ELR (cell line): ENCODE results near the gene USP11.

Source experiments
- DNase-seq: peaks from one replicate; pipeline ENCODE4 v3.0.0-alpha.2; 2015; ENCODE audit warnings: low read depth

The USP11 gene

DNA sequence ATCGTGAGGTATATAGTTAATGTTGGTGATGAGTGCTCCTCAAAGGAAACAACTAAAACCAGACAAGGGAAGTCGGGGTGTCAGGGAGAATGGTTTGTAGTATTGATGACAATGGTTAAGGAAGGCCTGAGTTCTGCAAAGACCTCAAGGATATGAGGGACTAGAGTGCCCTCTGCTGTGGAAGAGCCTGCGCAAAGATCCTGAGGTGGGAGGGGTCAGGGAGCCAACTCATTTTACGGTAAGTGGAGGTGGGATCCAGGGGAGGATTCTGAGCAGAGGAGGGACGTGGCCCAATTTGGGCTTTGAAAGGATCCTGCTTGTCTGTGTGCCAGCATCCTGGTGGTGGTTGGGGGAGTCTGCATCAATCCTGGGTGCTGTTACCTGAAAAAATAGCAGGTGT lies 27.8 kb upstream of the USP11 start:
- DNase-seq, result no peak

DNA sequence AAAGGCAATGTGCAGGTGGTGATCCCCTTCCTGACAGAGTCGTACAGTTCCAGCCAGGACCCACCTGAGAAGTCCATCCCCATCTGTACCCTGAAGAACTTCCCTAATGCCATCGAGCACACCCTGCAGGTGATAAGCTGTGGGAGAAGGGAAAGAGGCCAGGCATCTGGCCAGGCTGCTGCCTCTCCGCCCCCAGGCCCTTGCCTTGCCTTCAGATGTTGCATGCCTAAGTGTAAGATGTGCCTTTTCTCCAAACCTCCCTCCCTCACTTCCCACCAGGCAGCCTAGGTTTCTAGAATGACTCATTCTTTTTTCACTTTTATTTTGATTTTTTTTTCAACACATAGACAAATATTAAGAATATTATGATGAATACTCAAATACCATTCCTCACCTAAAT lies 26.5 kb upstream of the USP11 start:
- DNase-seq, result peak; percentile 40

DNA sequence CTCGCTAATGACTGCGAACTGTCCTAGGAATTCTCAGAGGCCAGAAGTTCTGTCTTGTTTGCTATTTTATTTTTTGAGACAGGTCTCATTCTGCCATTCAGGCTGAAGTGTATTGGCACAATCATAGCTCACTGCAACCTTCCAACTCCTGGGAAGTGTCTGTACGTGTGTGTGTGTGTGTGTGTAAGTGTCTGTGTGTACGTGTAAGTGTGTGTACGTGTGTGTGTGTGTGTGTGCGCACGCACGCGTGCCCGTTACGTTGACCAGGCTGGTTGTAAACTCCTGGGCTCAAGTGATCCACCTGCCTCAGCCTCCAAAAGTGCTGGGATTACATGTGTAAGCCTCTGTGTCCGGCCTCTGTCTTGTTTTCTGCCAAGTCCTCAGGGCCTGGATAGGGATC lies 24.7 kb upstream of the USP11 start:
- no peak for DNase-seq

DNA sequence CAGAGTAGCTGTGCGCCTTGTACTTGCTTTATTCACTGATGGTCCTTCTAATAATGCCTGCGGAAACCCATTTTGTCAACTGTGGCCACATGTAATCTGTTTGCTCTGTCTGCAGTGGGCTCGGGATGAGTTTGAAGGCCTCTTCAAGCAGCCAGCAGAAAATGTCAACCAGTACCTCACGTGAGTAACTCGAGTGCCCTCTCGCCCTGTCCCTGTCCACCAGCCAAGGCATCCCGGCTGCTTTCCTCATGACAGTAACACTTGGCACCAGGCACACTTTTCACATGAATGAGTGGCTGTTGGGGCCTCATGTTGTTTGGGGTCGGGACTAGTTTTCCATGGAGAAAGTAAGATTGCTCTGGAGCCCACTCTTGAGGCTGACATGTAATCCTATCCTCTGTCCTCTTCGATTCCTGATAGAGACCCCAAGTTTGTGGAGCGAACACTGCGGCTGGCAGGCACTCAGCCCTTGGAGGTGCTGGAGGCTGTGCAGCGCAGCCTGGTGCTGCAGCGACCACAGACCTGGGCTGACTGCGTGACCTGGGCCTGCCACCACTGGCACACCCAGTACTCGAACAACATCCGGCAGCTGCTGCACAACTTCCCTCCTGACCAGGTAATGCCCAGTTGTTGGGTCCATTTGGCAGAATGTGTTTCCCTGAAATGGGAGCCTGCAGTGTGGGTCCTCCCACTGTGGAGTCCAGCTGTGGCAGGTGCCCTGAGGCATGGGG lies 23.1 kb upstream of the USP11 start:
- DNase-seq, result no peak

DNA sequence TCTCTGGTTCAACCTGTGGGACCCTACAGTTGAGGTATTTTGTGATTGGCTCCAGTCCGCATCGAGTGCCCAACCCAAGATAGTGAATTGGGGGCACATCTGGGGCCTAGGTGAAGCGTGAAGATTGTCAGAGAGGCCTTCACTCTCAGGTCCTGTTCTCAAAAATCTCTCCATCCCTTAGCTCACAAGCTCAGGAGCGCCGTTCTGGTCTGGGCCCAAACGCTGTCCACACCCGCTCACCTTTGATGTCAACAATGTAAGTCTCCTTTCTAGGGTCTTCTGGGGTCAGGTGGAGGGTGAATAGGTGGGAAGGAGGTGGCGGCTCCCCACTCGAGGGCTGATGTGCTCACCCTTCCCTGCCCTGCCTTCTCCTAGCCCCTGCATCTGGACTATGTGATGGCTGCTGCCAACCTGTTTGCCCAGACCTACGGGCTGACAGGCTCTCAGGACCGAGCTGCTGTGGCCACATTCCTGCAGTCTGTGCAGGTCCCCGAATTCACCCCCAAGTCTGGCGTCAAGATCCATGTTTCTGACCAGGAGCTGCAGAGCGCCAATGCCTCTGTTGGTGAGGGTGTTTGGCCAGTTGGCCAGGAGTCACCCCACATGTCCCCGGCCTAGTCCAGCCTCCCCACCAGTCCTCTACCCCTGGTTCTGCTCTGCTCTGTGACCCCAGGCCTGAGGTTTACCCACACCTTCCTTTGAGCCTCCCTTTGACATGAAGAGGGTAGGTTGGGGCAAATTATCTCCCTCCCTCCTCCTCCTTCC lies 22.0 kb upstream of the USP11 start:
- no peak for DNase-seq

DNA sequence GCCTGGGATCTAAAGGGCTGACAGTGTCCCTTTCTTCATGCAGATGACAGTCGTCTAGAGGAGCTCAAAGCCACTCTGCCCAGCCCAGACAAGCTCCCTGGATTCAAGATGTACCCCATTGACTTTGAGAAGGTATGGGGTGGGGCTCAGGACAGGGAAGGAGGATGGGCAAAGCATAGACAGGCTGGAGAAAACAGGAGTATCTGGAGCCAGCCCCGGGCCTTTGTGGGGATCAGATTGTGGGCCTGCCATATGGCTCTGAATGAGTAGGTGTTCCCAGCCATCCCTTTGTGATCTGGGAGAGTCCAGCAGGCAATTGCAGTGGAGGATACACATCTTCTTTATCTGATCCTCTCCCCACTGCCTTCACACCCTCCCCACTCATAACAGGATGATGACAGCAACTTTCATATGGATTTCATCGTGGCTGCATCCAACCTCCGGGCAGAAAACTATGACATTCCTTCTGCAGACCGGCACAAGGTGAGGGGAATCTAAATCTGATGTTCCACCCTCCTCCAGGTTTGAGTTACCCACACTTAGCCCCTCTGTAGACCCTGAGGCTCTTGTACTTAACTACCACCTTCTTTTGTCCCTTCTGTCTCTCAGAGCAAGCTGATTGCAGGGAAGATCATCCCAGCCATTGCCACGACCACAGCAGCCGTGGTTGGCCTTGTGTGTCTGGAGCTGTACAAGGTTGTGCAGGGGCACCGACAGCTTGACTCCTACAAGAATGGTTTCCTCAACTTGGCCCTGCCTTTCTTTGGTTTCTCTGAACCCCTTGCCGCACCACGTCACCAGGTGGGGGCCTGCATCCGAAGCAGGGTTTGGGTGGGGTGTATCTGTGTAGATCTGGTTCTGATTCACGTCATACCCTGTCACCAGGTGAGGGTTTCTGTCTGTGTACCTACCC lies 20.2 kb upstream of the USP11 start:
- no peak for DNase-seq

DNA sequence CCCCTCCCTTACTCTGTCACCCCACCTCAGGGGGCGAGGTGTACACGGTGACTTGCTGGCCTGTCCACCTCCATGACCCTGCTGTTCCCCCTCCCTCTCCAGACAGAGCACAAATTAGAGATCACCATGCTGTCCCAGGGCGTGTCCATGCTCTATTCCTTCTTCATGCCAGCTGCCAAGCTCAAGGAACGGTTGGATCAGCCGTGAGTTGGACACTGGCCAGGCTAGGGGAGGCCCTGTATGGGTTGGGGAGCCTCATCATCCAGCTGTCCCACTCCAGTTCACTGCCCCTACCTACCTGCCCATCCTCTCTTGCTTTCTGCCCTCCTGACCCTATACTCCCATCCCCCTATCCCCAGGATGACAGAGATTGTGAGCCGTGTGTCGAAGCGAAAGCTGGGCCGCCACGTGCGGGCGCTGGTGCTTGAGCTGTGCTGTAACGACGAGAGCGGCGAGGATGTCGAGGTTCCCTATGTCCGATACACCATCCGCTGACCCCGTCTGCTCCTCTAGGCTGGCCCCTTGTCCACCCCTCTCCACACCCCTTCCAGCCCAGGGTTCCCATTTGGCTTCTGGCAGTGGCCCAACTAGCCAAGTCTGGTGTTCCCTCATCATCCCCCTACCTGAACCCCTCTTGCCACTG lies 18.3 kb upstream of the USP11 start:
- no peak for DNase-seq

DNA sequence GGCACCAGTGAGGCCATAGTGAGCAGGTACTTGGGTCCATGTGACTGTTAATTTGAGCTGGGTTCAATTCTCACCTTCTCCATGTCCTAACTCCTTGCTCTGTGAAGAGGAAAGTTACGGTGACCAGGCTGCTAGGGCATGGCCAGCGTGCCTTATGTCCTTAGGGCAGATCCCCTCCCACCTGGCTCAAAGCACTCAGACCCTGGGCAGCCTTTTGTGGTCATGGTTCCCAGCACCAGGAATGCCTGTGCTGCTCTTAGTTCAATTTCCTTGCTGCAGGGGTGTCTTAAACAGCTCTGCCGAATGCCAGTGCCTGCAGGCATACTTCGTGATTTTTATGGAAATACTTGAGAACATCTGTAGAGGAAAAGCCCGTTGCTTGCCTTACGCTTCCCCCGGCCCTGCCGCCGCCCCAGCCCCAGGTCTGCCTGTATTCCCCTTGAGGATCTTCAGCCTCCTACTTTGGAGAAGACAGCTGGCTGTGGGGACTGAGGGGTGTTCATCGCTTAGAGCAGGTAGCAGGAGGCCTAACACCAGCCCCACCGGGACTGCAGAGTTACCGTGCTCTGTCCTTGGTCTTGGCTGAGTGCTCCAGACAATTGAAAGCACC lies 17.4 kb upstream of the USP11 start:
- no peak for DNase-seq

DNA sequence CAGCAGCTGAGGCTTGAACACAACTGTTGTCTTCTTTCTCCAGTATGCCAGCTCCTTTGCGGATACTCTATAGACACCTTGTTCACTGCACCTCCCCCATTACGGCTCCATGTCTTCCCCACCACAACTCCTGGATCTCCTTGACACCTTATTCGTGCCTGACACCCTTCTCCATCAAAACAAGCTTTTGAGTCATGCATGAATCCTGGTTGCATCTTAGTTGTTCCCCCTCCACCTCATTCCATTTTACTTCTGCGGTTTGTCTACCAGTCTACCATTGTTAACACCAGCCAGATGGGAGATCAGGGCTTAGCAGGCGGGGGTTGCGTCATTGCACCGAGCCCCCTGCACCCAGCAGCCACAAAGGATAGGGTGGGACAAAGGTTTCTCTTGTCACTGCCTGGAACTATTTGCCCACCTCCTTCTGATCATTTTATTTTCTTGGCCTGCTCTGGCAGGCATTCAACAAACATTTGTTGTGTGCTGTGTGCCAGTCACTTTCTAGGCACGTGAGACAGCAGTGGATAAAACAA lies 16.4 kb upstream of the USP11 start:
- DNase-seq, result peak; percentile 44

DNA sequence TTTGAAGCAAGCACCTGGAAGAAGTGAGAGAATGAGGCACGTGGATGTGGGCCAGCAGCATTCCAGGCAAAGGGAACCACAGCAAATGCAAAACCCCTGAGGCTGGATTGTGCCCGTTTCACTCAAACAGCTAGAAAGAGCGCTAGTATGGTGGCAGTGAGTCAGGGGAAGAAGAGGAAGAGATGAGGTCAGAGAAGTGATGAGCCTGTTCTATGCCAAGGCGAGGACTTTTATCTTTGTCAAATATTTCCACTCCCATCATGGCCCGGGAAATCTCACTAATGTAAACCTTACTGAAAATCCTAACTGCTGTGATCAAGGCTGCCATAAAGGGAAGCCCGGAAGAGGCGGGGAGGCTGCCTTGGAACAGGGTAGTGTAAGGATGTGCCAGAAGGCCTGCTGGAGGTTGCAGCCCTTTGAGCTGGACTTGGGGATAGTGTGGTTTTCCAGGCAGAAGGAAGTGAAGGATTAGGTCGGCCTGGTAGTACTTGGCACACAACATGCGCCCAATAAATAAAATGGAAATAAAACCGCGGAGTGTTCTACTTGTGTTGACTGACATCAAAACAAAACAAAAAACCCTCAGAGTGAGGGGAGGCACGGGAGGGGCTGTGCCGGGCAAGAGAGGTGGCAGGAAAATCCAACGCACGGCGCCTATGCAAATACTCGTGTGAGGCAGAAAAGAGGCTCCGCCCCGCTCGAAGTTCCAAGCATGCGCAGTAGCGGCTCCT lies 15.5 kb upstream of the USP11 start:
- DNase-seq, result peak; percentile 90

DNA sequence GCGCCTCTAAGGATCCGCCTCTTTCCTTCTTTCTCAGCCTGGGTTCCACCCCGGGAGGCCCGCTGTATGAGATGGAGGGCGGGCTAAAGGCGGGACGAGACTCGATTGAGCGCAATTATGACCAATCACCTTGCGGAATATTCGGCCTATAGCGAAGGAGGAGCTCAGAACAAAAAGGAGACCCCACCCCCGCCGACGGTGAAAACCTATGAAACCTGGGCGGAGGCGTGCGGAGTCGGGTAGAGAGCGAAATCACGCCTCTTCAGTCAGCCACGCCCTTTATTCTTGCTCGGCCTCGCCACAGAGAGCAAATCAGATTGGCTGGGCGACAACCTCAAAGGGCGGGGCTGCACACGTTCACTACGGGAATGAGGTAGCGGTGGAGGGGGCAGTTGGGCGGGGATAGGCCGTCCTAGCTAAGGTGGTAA lies 14.9 kb upstream of the USP11 start:
- peak; percentile 97 for DNase-seq

DNA sequence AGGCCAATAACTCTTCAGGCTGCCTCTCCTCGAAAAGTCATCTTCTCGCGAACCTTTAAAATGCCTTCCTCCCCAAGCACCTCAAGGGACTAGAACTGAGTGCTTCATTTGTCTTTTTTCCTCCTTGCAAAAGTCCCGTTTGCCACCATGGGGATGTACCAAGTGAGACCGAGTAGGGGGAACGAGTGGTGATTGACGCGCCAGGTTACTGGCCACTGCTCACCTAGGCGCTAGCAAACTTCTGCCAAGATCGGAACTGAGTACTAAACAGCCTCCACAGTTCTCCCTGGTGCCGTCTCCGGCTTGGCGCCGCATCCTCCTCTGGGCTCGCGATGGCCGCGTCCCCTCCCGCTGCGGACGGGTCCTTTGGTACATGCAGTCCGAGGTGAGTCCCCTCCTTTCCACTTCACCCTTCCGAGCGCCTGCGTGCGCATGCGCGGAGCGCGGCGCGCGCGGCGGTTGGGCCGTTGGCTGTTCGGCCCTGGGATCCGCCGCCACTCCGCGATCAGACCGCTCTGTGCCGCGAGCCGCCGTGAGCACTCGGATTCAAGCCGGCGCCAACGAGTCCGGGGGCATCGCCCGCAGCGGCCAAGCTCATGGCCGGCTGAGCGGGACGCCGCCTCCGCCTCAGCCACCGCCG lies 14.4 kb upstream of the USP11 start, which contains the start of gene CDK16:
TSS of gene CDK16 (plus strand) at position 402 of the 640 bp plus-strand sequence. CDS start 4,877 bp downstream, outside the sequence.
- peak; percentile 75 for DNase-seq

DNA sequence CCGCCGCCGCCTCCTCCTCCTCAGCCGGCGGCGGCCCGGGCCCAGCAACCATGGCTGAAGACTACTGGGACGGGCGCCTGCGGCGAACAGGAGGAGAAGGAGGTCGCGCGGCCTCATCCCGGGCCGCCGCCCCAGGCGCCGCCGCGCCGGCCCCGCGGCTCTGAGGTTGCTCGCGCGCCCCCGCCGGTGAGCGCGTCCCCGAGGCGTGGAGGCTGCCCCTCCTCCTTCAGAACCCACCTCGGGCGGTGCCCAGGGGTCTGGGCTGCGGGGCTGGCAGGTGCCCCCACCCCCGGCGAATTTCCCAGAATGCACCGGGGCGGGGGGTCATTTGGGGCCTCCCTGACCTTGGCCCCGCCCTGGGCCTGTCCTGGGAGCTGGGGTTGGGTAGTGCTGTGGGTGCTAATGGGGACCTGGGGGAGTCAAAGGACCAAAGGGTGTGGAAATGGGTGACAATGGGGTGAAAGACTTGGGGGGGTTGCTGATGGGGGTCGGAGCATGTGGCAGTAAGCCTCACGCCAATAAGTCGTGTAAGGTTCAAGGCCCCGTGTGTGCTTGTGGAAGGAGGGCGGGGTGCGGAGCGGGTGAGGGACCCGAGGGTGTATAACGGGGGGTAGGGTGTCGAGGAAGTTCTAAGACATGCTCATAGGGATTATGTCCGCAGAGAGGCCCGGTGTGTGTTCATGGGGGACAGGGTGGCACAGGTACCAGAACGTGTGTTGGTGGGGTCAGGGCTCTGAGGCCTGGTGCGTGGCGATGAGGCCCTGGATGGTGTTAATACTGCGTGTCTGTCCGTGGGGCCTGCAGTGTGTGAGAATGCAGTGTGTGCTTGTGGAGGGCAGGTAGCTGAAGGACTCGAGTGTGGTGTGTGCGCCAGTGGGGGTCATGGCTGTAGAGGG lies 13.6 kb upstream of the USP11 start:
- peak; percentile 43 for DNase-seq

DNA sequence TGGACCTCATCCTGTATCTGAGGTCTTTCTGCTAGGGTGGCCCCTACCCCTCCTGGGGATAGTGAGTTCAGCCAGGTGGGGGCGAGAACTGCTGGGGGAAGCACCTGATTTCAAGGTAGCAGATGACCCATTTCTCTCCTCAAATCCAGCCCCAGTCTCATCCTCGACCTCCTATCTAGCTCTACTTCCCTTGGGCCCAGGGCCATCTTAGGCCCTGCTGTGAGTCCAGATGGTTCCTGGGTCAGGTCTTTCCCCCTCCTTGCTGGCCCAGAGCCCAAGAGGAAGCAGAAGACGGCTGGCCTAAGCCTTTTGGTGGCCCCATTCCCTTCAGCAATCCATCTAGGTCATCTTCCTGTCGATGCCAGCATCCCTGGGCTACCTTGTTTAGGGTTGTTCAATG lies 11.1 kb upstream of the USP11 start:
- DNase-seq, result no peak

DNA sequence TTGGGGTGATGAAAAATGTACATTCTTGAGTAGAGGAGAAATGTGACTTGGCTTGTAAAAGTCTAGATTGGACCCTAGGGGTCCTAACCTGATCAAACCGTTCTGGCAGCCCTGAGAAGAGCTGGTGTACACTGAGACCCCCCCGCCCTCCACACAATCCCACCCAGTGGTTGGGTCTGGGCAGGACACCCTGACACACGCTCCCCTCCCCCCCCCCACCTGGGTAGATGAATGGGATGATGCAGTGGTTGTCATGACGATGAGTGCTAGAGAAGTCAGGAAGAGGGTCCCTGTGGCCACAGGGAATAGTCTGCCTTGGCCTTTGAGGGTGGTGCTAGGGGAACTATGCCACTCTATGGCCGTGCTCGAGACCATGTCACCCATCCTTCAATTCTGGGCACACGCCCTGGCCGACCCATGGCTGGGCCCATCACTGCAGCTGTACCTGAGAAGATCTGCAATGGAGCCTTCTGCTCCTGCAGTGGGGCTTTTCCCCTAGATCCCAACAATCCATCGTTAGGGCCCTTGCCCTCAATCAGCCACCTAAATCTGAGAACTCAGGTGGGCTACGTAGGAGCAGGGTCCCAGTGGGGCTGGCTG lies 10.0 kb upstream of the USP11 start:
- DNase-seq, result no peak

DNA sequence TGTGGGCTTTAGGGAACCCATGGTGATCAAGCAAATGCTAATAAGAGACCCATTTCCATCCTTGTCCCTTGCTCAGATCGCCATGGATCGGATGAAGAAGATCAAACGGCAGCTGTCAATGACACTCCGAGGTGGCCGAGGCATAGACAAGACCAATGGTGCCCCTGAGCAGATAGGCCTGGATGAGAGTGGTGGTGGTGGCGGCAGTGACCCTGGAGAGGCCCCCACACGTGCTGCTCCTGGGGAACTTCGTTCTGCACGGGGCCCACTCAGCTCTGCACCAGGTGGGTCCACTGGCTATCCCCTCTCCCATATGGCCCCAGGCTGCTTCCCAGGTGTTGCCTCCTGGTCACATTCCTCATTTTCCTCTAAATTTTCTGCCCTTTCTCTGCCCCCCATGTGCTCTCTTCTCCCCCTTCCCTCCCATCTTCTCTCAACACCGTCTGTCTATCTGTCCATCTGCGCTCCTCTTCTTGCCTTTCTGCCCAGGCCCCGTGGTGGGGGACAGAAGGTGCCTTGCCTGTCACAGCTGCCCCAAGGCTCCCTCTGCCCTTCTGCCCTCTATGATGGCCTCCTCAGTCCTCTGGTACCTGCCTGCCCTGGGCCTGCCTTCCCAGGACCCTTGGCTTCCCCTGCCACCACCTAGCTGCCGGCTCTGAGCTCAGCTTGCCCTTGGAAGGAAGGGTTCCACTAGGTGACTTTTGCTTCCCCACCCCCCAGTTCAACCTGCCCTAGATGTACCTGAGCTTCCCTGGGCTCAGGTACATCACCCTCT lies 9.1 kb upstream of the USP11 start:
- DNase-seq, result no peak

DNA sequence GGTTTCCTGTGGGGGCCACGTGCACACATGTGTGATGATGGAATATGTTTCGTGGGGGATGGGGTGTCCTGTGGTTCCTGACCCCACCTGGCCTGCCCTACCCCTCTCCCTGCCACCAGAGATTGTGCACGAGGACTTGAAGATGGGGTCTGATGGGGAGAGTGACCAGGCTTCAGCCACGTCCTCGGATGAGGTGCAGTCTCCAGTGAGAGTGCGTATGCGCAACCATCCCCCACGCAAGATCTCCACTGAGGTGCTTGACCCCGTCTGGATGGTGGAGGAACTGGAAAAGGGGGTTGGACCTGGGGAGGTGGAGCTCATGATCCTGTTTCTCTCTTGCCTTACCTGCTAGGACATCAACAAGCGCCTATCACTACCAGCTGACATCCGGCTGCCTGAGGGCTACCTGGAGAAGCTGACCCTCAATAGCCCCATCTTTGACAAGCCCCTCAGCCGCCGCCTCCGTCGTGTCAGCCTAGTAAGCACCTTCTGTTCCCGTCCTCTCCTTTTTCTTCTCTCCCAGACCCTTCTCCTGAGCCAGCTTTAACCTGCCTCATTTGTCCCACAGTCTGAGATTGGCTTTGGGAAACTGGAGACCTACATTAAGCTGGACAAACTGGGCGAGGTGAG lies 8.4 kb upstream of the USP11 start:
- no peak for DNase-seq
